Measurements from ENCODE around the gene TMEM181.

The TMEM181 gene

GRCh38 chr6:158626360-158627167, 66.7 kb downstream of the TMEM181 start:
- no peak overlapping the region for H3K4me3 ChIP-seq (ENCODE audit: low read depth, low read length)
- DNase-seq: no peak
- H3K36me3 ChIP-seq: peaks cover 52% of the 10 kb centered on the region
- no peaks in the 10 kb centered on the region for H3K27me3 ChIP-seq (ENCODE audit: insufficient read depth, low read depth, severe bottlenecking)
- H3K9me3 ChIP-seq (ENCODE audit: severe bottlenecking): no peaks in the 10 kb centered on the region
- no peak for TF ChIP-seq CTCF (IDR thresholded peaks at IDR 0.05; ENCODE audit: low read depth, low read length)
- H3K27ac ChIP-seq: no peak overlapping the region

GRCh38 chr6:158627168-158627939, 67.5 kb downstream of the TMEM181 start:
- Histone ChIP-seq H3K27ac (no peak overlapping the region), H3K4me3 (ENCODE audit: low read depth, low read length) (no peak overlapping the region), H3K36me3 (peaks cover 52% of the 10 kb centered on the region), H3K27me3 (ENCODE audit: insufficient read depth, low read depth, severe bottlenecking) (no peaks in the 10 kb centered on the region), H3K9me3 (ENCODE audit: severe bottlenecking) (no peaks in the 10 kb centered on the region)
- TF ChIP-seq CTCF (IDR thresholded peaks at IDR 0.05; ENCODE audit: low read depth, low read length): no peak
- no peak for DNase-seq

- no peak for TF ChIP-seq CTCF (IDR thresholded peaks at IDR 0.05; ENCODE audit: low read depth, low read length)
- Histone ChIP-seq H3K36me3 (peaks cover 56% of the 10 kb centered on the region), H3K27ac (no peak overlapping the region), H3K27me3 (ENCODE audit: insufficient read depth, low read depth, severe bottlenecking) (no peaks in the 10 kb centered on the region), H3K9me3 (ENCODE audit: severe bottlenecking) (no peaks in the 10 kb centered on the region), H3K4me3 (ENCODE audit: low read depth, low read length) (no peak overlapping the region)
- no peak for DNase-seq
These were observed 68.0 kb downstream of the TMEM181 start for GRCh38 chr6:158627940-158628211.

GRCh38 chr6:158628542-158628941, 68.7 kb downstream of the TMEM181 start:
- no peak for TF ChIP-seq CTCF (IDR thresholded peaks at IDR 0.05; ENCODE audit: low read depth, low read length)
- DNase-seq: no peak
- H3K4me3 ChIP-seq (ENCODE audit: low read depth, low read length): no peak overlapping the region
- peaks cover 61% of the 10 kb centered on the region for H3K36me3 ChIP-seq
- H3K27ac ChIP-seq: no peak overlapping the region
- no peaks in the 10 kb centered on the region for H3K9me3 ChIP-seq (ENCODE audit: severe bottlenecking)
- H3K27me3 ChIP-seq (ENCODE audit: insufficient read depth, low read depth, severe bottlenecking): no peaks in the 10 kb centered on the region

- Histone ChIP-seq H3K36me3 (peaks cover 62% of the 10 kb centered on the region), H3K27ac (no peak overlapping the region), H3K9me3 (ENCODE audit: severe bottlenecking) (no peaks in the 10 kb centered on the region), H3K4me3 (ENCODE audit: low read depth, low read length) (no peak overlapping the region), H3K27me3 (ENCODE audit: insufficient read depth, low read depth, severe bottlenecking) (no peaks in the 10 kb centered on the region)
- DNase-seq: peak; percentile 56
- peak; percentile 51 for TF ChIP-seq CTCF (IDR thresholded peaks at IDR 0.05; ENCODE audit: low read depth, low read length)
These were observed 69.7 kb downstream of the TMEM181 start for GRCh38 chr6:158629367-158630221.

All from WERI-Rb-1 (cell line).